CMK (cell line): ENCODE data around the gene ACSF2.

Experiments used
- DNase-seq: peaks from one replicate; pipeline ENCODE4 v3.0.0-alpha.2; 2010; ENCODE audit warnings: low read depth

ACSF2 gene

GRCh38 chr17:50440172-50440837 is 14.3 kb downstream of the ACSF2 start:
- no peak for DNase-seq

- no peak for DNase-seq
Observed at GRCh38 chr17:50440838-50441829, 15.1 kb downstream of the ACSF2 start.

GRCh38 chr17:50443505-50443974 is 17.5 kb downstream of the ACSF2 start:
- DNase-seq = no peak

GRCh38 chr17:50444841-50445715 is 19.1 kb downstream of the ACSF2 start:
- no peak for DNase-seq

GRCh38 chr17:50445730-50446325 is 19.8 kb downstream of the ACSF2 start:
- DNase-seq = no peak

GRCh38 chr17:50447870-50448595 is 22.0 kb downstream of the ACSF2 start:
- no peak for DNase-seq

- no peak for DNase-seq
Observed at GRCh38 chr17:50448643-50449042, 22.6 kb downstream of the ACSF2 start.

- no peak for DNase-seq
Observed at GRCh38 chr17:50451943-50452629, 26.1 kb downstream of the ACSF2 start.

- DNase-seq = no peak
Observed at GRCh38 chr17:50452630-50453300, 26.7 kb downstream of the ACSF2 start.

- DNase-seq = no peak
Observed at GRCh38 chr17:50453901-50454300, 27.9 kb downstream of the ACSF2 start.

GRCh38 chr17:50457621-50458020 is 31.6 kb downstream of the ACSF2 start:
- DNase-seq = no peak

- DNase-seq = no peak
Observed at GRCh38 chr17:50458270-50458669, 32.3 kb downstream of the ACSF2 start.

GRCh38 chr17:50458701-50459676 is 33.0 kb downstream of the ACSF2 start:
- no peak for DNase-seq

GRCh38 chr17:50459756-50460155 is 33.7 kb downstream of the ACSF2 start:
- no peak for DNase-seq

GRCh38 chr17:50460831-50461526 is 35.0 kb downstream of the ACSF2 start:
- no peak for DNase-seq

- no peak for DNase-seq
Observed at GRCh38 chr17:50461550-50462132, 35.6 kb downstream of the ACSF2 start.

- DNase-seq = no peak
Observed at GRCh38 chr17:50462446-50462845, 36.4 kb downstream of the ACSF2 start.

- no peak for DNase-seq
Observed at GRCh38 chr17:50464121-50464520, 38.1 kb downstream of the ACSF2 start.
